ENCODE data around the gene APIP.
"Not testable (repeated sequence)": the region's sequence is repeated elsewhere in the genome, so short reads cannot be mapped to it uniquely, and the experiment has no call there.

APIP gene

DNA sequence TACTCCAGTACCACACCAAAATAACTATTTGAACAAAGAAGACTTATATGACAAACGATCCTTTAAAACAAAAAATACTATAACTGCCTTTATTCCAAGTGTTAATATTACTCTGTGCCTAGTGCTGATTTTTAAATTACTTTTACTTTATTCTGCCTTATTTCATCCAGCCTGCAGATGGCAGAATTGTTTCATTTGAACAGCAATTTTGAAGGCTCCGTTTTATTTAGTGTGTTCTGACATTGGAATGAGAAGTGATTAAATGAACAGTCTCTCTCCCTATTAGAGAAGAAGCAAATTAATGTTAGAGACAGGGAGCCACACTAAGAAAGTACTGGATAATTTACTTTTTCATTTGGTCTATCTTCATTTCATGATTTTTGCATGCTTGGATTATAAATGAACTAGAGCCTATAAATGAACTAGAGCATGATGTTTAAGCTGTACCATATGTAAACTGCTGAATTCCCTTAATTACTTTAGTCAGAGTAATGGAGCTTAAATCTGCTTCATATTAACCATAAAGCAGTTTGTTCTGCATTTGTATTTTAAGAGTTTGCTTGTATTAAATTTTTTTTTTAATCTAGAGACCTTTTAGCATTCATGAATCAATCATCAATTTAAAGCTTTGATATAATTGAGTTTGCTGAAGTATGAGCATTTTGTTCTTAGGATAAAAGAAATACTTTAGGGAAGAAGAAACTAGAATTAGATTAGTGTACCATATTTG, 10.1 kb upstream of the APIP start:
- DNase-seq (ENCODE audit: low read depth, low spot score) = no peak

DNA sequence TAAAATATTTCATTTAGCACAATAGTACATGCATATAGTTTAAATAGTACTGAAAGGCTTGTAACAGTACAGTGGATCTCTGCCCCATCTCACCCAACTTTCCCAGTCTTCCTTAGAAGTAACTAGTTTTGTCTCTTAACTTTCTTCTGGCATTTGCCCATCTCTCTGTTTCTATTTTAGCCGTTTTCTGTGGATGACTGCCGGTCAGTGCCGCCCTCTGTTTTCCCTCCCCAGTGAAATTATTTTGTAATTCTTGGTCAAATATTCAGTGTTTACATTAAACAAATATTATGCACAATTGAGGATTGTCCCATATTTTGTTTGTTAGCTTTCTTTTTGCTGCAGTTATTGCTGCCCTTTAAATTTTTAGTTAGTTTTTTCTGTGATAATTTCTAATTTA, 8.5 kb upstream of the APIP start:
- DNase-seq (ENCODE audit: low read depth, low spot score) = no peak

DNA sequence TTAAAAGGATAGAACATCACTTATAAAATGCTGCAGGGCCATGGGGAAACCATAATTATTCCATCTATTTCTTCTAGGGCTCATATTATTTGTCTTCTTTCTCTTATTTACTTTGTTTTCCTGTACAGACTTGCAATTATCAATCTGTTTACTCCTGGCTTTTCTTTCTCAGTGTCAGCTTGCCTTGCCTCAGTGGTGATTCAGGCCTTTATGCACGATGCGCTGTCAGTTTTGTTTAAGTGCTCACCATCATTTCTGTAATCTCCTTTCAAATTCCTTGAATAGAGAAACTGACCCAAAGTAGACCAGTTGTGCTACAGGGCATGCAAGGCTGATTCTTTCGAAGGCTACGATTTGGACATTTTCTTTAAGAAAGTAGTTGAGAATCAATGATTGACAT, 5.0 kb upstream of the APIP start:
- no peak for DNase-seq (ENCODE audit: low read depth, low spot score)

DNA sequence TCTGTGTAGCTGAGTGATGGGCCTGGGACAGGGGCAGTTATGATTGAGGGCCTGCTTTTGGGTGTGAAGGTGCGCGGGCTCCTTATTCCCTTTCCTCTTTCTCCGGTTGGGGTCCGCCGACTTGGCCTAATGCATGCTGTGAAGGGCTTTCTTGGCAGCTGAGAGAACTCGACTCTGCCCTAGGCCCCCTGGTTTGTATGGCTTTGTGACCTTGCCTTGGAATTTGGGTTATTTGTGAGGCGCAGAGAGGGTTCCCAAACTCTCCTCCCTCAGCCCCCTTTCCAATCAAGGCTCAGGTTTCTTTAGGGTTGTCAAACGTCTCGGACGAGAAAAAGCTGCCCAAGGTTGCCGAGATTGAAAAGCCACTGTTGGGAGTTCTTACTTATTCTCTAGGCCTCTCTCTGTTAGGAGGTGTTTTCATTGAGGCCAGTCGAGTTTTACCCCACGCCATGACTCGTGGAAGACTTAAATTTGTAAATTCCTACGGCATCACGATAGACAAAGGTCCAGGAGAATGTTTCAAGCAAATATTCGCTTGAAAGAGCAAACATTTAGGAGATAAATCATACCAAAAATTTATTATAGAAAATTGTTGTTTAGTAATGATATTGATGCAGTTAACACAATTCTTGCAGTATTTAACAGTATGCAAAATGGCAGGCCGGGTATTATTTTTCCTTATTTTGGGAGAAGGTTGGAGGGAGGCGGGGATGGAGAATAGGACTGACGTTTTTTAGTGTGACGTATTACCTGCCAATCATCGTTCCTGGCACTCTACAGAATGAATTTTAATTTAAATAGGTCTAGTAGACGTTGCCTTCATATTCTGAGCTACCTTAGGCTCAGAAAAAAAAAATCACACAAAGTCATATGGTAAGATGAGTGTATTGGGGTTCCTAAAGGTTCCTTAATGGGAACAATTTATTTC, 928 bp upstream of the APIP start:
- DNase-seq (ENCODE audit: low read depth, low spot score) = no peak

DNA sequence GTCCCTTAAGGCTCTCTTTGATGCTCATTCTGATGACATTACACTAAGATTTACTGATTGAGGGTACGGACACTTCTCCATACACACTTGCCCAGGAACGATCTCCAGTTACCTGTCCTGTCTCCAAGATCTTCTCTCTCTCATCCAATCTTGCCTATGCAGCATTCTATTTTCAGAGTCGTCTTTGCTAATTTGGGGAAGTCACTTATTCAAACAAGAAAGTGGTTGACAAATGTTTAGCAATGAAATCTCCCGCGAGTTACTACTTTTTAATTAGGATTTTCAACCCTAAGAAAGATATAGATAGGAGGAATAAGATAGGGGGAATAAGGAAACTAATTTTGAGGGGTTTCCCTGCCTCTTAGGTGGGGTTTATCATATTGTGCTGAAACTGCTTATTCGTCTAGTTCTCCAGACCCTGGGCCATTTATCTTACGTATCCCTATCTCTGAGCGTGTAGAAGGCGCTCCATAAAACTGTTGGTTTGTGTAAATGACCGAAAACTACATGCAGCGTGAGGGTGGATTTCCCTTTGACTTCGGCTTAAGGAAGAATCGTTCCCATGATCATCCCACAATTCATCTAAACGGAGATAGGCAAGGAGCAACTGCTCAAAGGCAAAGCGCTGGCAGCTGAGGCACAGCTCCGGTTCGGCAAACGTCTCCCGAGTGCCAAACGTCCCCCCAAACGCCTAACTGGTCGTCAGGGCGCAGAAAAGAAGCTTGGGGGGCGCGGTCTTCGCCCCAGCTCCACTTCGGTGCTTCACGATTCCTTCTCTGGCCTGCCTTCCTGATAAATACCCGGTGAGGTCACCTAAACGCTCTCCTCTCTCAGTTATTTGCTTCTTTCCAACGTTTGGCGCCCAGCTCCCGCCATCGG, 804 bp downstream of the APIP start:
- DNase-seq (ENCODE audit: low read depth, low spot score) = no peak

DNA sequence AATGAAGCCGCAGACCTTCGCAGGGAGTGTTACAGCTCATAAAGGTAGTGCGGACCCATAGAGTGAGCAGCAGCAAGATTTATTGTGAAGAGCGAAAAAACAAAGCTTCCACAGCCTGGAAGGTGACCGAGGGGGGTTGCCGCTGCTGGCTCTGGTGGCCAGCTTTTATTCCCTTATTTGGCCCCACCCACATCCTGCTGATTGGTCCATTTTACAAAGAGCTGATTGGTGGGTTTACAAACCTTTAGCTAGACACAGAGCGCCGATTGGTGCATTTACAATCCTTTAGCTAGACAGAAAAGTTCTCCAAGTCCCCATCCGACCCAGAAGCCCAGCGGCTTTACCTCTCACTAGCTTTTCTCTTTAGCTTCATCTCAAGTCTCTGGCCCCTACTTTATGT, 2.6 kb downstream of the APIP start:
- DNase-seq (ENCODE audit: low read depth, low spot score) = not testable (repeated sequence)

DNA sequence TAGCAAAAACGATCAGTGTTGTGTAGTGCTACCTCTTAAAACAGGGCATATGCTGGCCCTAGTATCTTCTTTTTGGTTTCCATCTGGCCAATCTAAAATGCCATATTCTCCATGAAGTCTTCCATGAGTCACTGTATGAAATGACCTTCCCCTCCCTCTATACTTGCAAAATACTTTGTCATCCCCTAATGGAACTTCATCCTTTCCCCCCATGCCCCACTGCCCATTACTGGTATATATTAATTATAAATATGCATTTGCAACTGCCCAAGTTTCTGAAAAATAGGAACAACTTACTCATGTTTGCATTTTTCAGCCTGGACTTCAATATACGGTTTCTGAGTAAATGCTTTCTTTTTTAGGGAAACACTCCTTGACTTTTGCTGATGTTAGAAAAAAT, 4.5 kb downstream of the APIP start:
- no peak for DNase-seq (ENCODE audit: low read depth, low spot score)

DNA sequence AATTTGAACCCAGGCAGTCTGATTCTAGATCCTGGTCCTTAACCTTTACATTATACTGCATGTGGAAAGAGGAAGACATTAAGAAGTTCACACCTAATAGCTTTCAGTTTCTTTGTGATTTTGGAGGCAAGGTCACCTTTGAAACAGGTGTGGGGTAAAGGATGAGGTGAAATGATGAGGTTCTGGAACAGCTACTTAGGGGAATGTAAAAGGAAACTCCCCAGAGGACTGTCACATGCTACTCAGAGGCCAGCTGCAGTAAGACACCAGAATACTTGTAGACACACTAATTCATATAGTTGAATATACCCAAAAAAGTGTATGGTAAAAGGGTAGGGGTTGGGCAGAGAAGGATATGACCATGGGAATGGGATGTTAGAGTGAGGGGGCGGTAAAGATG, 5.4 kb downstream of the APIP start:
- no peak for DNase-seq (ENCODE audit: low read depth, low spot score)

DNA sequence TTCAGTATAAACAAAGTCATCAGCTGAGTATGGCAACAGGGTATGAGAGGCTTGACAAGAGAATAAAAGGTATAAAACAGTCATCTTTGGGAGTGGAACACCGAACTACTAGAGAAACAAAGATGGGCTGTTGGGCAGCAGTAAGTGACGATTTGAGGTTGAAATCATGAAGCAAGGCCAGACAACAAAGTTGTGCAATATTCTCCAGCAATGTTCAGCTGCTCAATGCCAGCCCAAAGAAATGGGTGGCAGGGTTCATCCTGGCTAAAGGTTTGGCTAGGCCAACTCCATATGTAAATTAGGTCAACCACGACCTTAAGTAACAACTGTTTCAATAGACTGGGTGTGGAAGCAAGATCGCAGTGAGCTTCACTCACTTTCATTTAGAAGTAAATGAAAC, 6.2 kb downstream of the APIP start:
- DNase-seq (ENCODE audit: low read depth, low spot score) = no peak

DNA sequence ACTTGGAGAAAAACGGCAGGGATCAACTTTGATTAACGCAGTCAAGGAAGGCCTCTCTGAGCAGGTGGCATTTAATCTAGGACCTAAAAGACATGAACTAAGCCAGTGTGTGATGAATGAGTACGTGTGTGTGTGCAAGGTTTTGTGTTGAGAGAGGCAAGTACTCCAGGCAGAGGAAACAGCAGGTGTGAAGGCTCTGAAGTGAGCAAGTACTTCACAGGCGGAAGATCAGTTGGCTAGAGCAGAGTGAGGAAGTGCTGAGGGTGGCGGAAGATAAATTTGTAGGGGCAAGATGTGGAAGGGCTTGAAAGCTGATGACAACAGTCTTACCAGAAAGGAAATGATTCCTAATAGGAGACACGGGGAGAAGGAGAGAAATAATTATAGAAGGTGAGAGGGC, 6.8 kb downstream of the APIP start:
- no peak for DNase-seq (ENCODE audit: low read depth, low spot score)

DNA sequence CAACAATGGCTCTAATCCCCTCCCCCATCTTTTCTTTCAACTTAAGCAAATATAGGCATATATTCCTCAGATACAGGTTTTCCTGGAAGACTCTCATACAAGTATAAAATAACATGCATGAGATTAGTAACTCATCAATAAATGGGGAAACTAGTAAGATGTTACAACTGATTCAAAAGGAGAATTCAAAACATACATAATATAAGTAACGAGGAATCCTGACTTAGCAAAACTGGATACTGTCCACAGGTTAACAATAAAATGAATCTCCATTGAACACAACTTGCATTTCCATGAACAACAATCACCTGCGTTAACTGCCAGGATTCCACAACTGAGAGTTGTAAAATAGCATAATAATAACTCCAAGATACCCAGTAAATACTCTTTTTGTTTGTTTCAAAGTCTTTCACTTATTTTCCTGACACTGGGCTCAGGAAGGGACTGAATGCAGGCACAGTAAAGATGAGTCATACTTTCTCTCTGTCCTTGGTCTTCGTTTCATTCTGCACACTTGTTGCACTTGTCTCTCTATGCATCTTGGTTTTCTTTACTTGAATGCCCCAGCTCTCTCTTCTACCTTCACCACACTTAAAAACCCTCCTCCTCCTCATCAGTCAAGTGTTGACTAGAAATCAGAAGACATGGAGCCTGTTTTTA, 8.1 kb downstream of the APIP start:
- no peak for DNase-seq (ENCODE audit: low read depth, low spot score)

DNA sequence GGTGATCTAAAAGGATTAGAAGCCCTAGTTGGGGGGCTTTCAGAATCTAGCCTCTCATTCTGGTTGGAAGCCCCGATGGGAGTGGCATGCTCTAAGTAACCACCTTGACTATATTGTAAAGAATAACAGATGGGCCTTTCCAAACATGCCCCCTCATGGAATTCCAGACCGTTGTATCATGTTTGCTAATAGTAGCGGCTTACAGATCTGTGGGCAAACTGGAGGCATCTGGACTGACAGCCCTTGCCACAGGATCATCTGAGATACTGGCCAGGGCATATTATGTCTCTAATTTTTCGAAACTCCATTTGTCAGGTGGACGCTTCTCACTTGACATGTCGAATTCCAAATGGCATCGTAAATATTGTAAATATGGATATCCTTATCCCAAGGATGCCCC, 10.5 kb downstream of the APIP start:
- DNase-seq (ENCODE audit: low read depth, low spot score) = no peak

DNA sequence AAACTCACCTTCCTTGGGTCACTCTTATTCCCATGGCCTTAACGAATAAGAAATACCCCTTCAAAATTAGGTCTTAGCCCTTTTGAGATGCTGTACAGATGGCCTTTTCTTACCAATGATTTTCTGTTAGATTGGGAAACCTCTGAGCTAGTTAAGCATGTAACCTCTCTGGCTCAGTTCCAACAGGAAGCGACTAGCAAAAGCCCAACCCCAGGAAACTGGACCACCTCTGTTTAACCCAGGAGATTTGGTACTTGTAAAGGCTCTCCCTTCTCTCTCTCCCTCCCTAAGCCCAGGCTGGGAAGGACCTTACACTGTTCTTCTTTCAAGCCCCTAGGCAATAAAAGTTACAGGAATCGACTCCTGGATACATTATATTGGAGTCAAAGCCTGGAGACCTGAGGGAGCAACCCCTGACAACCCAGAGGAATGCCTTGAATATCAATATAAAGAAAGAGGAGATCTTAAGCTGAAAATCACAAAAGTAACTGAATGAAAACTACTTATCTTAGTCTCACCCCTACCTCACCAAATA, 11.7 kb downstream of the APIP start:
- DNase-seq (ENCODE audit: low read depth, low spot score) = no peak

DNA sequence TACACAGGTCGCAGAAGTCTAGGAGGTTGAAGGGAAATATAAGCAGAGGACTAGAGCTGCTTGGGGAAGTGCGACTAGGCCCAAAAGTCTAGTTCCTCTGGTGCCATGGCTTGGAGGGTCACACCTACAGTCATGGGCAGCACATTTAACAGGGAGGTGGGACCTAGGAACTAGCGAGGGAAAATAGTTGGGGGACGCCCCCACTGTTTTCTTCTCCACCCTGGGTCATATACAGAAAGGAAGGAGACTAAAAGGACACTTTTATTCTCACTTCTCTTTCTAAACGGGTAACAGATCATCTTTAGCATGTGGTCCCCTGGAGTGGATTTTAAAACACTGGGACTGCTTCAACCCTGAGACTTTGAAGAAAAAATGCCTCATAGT, 16.6 kb downstream of the APIP start:
- DNase-seq (ENCODE audit: low read depth, low spot score) = no peak

DNA sequence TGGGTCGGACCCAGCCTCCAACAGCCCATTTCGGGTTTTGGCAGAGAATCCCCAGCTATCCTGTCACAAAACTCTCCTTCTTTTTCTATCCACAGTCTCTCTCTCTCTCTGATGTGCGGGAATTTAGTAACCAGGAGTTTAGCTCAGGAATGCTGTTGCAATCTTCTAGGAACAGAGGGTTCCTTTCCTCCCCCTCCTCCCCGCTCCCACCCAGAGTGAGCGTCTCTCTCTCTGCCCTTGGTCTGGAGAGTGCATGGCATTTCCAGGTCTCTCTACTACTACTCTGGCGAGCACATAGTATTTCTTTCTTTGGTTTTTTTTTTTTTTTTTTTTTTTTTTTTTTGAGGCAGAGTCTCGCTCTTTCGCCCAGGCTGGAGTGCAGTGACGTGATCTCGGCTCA, 17.7 kb downstream of the APIP start:
- DNase-seq (ENCODE audit: low read depth, low spot score) = no peak

DNA sequence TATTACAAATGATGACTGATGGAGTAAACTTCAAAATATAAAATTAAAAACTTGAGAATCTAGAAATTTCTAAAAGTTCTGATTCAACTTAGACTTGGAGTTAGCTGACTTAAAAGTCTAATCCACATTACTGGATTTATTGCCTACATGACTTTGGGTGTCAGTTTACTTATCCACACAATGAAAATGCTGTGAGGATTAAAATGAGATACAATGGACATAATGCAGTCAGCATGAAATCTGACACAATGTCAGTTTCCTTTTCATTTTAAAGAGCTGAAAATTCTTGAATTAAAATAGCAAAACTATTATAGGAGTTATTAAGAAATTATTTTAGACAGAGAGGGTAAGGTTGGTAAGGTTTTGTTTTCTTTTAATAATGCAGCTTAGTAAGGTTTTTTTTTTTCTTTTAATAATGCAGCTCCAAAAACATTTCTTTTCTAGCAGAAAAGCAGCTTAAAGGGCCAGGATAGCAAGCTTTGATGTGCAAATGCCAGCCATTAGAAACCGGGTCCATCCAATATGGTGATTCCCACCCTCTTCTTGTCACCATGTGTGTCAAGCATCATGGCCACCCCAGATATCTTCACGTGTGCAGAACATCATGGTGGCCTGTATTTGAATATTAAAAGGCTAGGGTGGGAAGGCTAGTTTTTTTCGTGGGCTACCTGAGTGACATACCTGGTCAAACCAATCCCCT, 18.9 kb downstream of the APIP start:
- no peak for DNase-seq (ENCODE audit: low read depth, low spot score)

DNA sequence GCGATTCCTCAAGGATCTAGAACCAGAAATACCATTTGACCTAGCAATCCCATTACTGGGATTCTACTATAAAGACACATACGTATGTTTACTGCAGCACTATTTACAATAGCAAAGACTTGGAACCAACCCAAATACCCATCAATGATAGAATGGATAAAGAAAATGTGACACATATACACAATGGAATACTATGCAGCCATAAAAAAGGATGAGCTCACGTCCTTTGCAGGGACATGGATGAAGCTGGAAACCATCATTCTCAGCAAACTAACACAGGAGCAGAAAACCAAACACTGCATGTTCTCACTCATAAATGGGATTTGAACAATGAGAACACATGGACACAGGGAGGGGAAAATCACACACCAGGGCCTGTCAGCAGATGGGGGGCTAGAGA, 20.0 kb downstream of the APIP start:
- not testable (repeated sequence) for DNase-seq (ENCODE audit: low read depth, low spot score)

DNA sequence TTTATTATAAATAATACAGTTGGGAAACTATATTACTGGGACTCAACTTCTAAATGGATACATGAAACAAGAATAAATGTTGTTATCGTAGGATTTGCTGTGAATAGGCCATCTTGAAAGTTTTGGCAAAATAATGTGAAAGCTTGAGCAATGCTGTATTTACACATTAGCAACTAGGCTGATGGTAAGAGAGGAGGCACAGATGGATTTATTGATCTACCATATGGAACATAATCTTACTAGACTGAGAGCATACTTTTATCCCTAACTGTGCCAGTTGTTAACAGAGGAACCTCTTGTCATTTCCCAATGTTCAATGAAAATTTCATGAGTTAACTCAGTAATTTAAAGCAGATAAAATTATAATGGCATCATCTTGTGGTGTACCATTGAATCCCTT, 22.8 kb downstream of the APIP start:
- DNase-seq (ENCODE audit: low read depth, low spot score) = no peak

DNA sequence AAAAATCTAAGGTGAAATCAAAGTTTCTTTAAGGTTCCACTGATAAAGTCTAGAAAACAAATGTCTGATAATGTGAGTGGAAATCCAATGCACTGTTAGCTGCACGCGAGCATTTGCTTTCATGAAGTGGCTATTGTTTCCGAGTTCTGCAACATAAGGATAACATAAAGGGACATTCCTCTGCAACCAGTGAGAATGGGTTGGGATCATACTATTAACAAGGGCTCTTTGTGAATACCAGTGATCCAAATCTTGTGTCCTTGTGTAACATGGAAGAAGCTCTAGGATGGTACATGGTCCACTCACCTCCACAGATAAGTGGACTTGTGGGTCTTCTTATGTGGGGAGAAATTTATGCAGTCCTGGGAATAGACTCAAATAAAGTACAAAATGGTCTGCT, 24.6 kb downstream of the APIP start:
- no peak for DNase-seq (ENCODE audit: low read depth, low spot score)

DNA sequence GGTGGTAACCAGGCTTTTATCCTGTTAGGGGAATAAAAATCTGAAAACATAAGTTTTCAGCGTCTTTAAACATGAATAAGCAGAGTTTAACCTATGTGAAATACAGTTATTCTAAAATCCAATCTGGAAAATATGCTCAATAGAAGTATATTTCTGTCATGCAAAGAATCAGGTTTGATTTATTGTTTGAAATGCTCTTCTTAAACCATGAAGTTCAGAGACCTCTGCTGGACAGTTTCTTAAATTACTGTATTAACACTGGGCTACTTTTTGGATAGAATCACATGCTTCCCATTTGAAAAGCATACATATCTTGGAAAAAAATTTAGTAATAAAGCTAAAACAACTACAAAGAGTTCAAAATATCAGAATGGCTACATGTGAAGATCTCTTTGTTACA, 25.4 kb downstream of the APIP start:
- no peak for DNase-seq (ENCODE audit: low read depth, low spot score)

DNA sequence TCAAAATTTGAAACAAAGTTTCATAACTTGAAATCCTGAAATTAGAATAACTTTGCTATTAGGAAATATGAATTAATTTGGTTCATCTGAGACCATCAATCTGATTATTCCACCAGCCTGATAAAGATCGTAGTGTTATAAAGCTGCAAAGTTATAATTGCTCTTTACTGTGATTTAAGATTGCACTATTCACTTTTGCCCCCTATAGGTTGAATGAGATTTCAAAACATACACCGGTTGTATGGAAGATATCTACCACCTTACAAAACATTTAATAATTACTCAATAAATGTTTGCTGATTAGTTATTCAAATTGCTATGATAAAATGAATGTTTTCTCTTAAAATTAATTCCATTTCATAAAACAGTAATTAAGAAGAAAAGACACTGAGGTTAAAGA, 26.1 kb downstream of the APIP start:
- DNase-seq (ENCODE audit: low read depth, low spot score) = no peak
